ENCODE data around the gene ITGA5. TPM values are rescaled to one million over a fixed set of nuclear protein-coding genes. Genes with fewer than 3 reads are reported as not detected.

Gene ITGA5
- total RNA-seq, 1 experiment from 2014 or later, result 154 TPM

- DNase-seq (ENCODE audit: low read depth), result peak; percentile 65
These were observed 65.9 kb downstream of the ITGA5 start for GRCh38 chr12:54352891-54353874.

- DNase-seq (ENCODE audit: low read depth), result no peak
These were observed 67.0 kb downstream of the ITGA5 start for GRCh38 chr12:54352022-54352531.

- no peak for DNase-seq (ENCODE audit: low read depth)
These were observed 67.7 kb downstream of the ITGA5 start for GRCh38 chr12:54351341-54351740.

GRCh38 chr12:54350743-54351142 lies 68.3 kb downstream of the ITGA5 start:
- DNase-seq (ENCODE audit: low read depth), result no peak

- DNase-seq (ENCODE audit: low read depth), result no peak
These were observed 69.4 kb downstream of the ITGA5 start for GRCh38 chr12:54349679-54350078.

GRCh38 chr12:54349036-54349435 lies 70.0 kb downstream of the ITGA5 start:
- no peak for DNase-seq (ENCODE audit: low read depth)

Other genes starting within 250 kb of the ITGA5 start
- gene SMUG1, start 230.3 kb downstream of the ITGA5 start, total RNA-seq (2014; rRNA removed; shearing (Covaris generic)), result 44.7 and 68.8 TPM in 2 replicates
- 29.4 and 30.4 TPM in 2 replicates for gene CBX5, start 139.1 kb downstream of the ITGA5 start, total RNA-seq (2014; rRNA removed; shearing (Covaris generic))
- gene HNRNPA1, start 138.5 kb downstream of the ITGA5 start, total RNA-seq (2014; rRNA removed; shearing (Covaris generic)), result 257 and 266 TPM in 2 replicates
- gene NFE2, start 118.3 kb downstream of the ITGA5 start, total RNA-seq (2014; rRNA removed; shearing (Covaris generic)), result 0.39 and 0.48 TPM in 2 replicates
- gene COPZ1, start 94.1 kb downstream of the ITGA5 start, total RNA-seq (2014; rRNA removed; shearing (Covaris generic)), result 171 and 177 TPM in 2 replicates
- 0.12 TPM in 1 of 2 replicates, not detected in the other for gene GPR84, start 54.8 kb downstream of the ITGA5 start, total RNA-seq (2014; rRNA removed; shearing (Covaris generic))
- gene ZNF385A, start 34.5 kb downstream of the ITGA5 start, total RNA-seq (2014; rRNA removed; shearing (Covaris generic)), result 0.24 and 1.3 TPM in 2 replicates
- gene GTSF1, start 54.3 kb upstream of the ITGA5 start, total RNA-seq (2014; rRNA removed; shearing (Covaris generic)), result not detected in 2 replicates
- gene NCKAP1L, start 78.5 kb upstream of the ITGA5 start, total RNA-seq (2014; rRNA removed; shearing (Covaris generic)), result not detected in 2 replicates
- not detected in 2 replicates for gene PDE1B, start 130.3 kb upstream of the ITGA5 start, total RNA-seq (2014; rRNA removed; shearing (Covaris generic))
- not detected in 2 replicates for gene PPP1R1A, start 169.4 kb upstream of the ITGA5 start, total RNA-seq (2014; rRNA removed; shearing (Covaris generic))
- not detected in 2 replicates for gene LACRT, start 215.6 kb upstream of the ITGA5 start, total RNA-seq (2014; rRNA removed; shearing (Covaris generic))
- not detected in 2 replicates for gene DCD, start 229.1 kb upstream of the ITGA5 start, total RNA-seq (2014; rRNA removed; shearing (Covaris generic))

All from RPMI7951 (cell line).